ENCODE results near the gene SURF4. TPM values are rescaled to one million over a fixed set of nuclear protein-coding genes. Genes with fewer than 3 reads are reported as not detected.

Gene SURF4
- total RNA-seq, 1 experiment from 2014 or later = 134 TPM

DNA sequence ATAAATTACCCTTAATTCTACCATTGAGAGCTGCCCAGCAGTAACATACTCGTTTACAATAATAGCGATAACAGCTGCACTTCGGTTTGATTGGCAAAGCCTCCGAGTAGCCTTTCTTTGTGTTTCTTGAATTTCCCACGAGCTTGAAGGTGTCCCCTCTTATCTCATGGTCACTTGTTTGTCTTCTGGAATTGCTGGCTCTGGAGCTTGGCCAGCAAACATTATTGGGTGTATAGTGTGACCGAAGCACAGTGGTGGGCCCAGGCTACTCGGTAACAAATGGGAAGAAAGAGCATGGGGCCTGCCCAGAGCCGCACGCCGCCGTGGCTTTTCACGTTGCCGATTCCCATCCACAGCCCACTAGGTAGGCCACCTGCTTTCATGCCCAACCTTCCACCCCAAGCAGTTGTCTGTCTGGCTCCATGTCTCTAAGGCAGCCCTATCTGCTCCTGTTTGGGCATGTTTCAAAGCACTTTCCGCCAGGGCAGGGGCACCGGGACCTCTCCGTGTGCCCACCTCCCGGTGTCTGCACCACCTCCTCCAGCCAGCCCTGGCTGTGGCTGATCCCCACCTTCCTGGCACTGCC lies 9.0 kb upstream of the SURF4 start:
- no peak overlapping the region for H3K27ac ChIP-seq (ENCODE audit: low read depth, low read length)
- BruUV-seq (replicated peaks) = no TSS peak
- no peak for TF ChIP-seq EZH2 (IDR thresholded peaks at IDR 0.05)
- no peak for TF ChIP-seq POLR2A (IDR thresholded peaks at IDR 0.05; ENCODE audit: borderline replicate concordance, extremely low read depth, insufficient read depth, insufficient read length)
- TF ChIP-seq, protein P1, sequence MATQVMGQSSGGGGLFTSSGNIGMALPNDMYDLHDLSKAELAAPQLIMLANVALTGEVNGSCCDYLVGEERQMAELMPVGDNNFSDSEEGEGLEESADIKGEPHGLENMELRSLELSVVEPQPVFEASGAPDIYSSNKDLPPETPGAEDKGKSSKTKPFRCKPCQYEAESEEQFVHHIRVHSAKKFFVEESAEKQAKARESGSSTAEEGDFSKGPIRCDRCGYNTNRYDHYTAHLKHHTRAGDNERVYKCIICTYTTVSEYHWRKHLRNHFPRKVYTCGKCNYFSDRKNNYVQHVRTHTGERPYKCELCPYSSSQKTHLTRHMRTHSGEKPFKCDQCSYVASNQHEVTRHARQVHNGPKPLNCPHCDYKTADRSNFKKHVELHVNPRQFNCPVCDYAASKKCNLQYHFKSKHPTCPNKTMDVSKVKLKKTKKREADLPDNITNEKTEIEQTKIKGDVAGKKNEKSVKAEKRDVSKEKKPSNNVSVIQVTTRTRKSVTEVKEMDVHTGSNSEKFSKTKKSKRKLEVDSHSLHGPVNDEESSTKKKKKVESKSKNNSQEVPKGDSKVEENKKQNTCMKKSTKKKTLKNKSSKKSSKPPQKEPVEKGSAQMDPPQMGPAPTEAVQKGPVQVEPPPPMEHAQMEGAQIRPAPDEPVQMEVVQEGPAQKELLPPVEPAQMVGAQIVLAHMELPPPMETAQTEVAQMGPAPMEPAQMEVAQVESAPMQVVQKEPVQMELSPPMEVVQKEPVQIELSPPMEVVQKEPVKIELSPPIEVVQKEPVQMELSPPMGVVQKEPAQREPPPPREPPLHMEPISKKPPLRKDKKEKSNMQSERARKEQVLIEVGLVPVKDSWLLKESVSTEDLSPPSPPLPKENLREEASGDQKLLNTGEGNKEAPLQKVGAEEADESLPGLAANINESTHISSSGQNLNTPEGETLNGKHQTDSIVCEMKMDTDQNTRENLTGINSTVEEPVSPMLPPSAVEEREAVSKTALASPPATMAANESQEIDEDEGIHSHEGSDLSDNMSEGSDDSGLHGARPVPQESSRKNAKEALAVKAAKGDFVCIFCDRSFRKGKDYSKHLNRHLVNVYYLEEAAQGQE (IDR thresholded peaks at IDR 0.05; ENCODE audit: low read depth) = no peak
- no peak for TF ChIP-seq EGR1 (IDR thresholded peaks at IDR 0.05; ENCODE audit: low read depth)
- ChIA-PET CTCF (no interaction called here), POLR2A (no interaction called here), RAD21 (ENCODE audit: low non-redundant PET in 1 of 2, low total read pairs in 2 of 2, uncharacterized antibody in 2 of 2, unreplicated experiment in 2 of 2) (no interaction called here)
- H3K79me2 ChIP-seq (ENCODE audit: insufficient read depth, low read length) = no peaks in the 10 kb centered on the region
- H3K36me3 ChIP-seq (ENCODE audit: control insufficient read depth in 1 of 2, insufficient read depth in 2 of 2, low read length in 2 of 2) = no peaks in the 10 kb centered on the region
- no peaks in the 10 kb centered on the region for H4K20me1 ChIP-seq (ENCODE audit: insufficient read depth)
- intact Hi-C loops (cut with micrococcal nuclease) = no loop called here
- H3K9ac ChIP-seq (ENCODE audit: low read length) = no peak overlapping the region
- no peak overlapping the region for H3K4me2 ChIP-seq (ENCODE audit: low read length)
- peaks cover 0 to 10% of the 10 kb centered on the region in 2 experiments; a peak in 1 of 4 replicates for H3K9me3 ChIP-seq (ENCODE audit: control insufficient read depth in 1 of 2, insufficient read depth in 1 of 2, low read depth in 1 of 2, low read length in 2 of 2)
- no peak for ATAC-seq
- no peak overlapping the region for H2AFZ ChIP-seq (ENCODE audit: low read depth, low read length, poor library complexity, severe bottlenecking)
- H3K27me3 ChIP-seq (ENCODE audit: insufficient read depth, low read length) = no peaks in the 10 kb centered on the region
- no peaks in the 10 kb centered on the region for H3K9me2 ChIP-seq (ENCODE audit: insufficient read depth)
- no peaks in the 10 kb centered on the region for H3K4me1 ChIP-seq (ENCODE audit: control insufficient read depth in 1 of 2, insufficient read depth in 2 of 2, low read length in 2 of 2)
- no peak for DNase-seq (ENCODE audit: low read depth, low spot score)
- H3K4me3 ChIP-seq (replicated peaks in 1 of 2; ENCODE audit: low read depth in 1 of 2, low read length in 2 of 2) = no peak overlapping the region

- Histone ChIP-seq H3K4me3 (replicated peaks in 1 of 2; ENCODE audit: low read depth in 1 of 2, low read length in 2 of 2) (no peak overlapping the region), H3K4me2 (ENCODE audit: low read length) (no peak overlapping the region), H2AFZ (ENCODE audit: low read depth, low read length, poor library complexity, severe bottlenecking) (no peak overlapping the region), H3K79me2 (ENCODE audit: insufficient read depth, low read length) (no peaks in the 10 kb centered on the region), H3K4me1 (ENCODE audit: control insufficient read depth in 1 of 2, insufficient read depth in 2 of 2, low read length in 2 of 2) (peaks cover under 1 to 3% of the 10 kb centered on the region in 2 experiments), H3K9me3 (ENCODE audit: control insufficient read depth in 1 of 2, insufficient read depth in 1 of 2, low read depth in 1 of 2, low read length in 2 of 2) (peaks cover 0 to 10% of the 10 kb centered on the region in 2 experiments; a peak in 1 of 4 replicates), H3K36me3 (ENCODE audit: control insufficient read depth in 1 of 2, insufficient read depth in 2 of 2, low read length in 2 of 2) (no peaks in the 10 kb centered on the region), H3K27ac (ENCODE audit: low read depth, low read length) (no peak overlapping the region), H3K9ac (ENCODE audit: low read length) (no peak overlapping the region), H4K20me1 (ENCODE audit: insufficient read depth) (no peaks in the 10 kb centered on the region), H3K9me2 (ENCODE audit: insufficient read depth) (no peaks in the 10 kb centered on the region), H3K27me3 (ENCODE audit: insufficient read depth, low read length) (no peaks in the 10 kb centered on the region)
- RAD21 ChIA-PET (ENCODE audit: low non-redundant PET in 1 of 2, low total read pairs in 2 of 2, uncharacterized antibody in 2 of 2, unreplicated experiment in 2 of 2) = no interaction called here
- intact Hi-C loops (cut with micrococcal nuclease) = no loop called here
- no peak for ATAC-seq
- BruUV-seq (replicated peaks) = no TSS peak
- TF ChIP-seq EZH2phosphoT487 (IDR thresholded peaks at IDR 0.05; ENCODE audit: borderline replicate concordance) = no peak
- no peak for TF ChIP-seq CEBPB (IDR thresholded peaks at IDR 0.05; ENCODE audit: low read depth)
- TF ChIP-seq MAX (IDR thresholded peaks at IDR 0.05) = no peak
- TF ChIP-seq SP1 (IDR thresholded peaks at IDR 0.05; ENCODE audit: low read depth) = no peak
- no peak for TF ChIP-seq EGR1 (IDR thresholded peaks at IDR 0.05; ENCODE audit: low read depth)
- no peak for TF ChIP-seq CBX3 (IDR thresholded peaks at IDR 0.05; ENCODE audit: low read depth)
- TF ChIP-seq YY1 (IDR thresholded peaks at IDR 0.05; ENCODE audit: extremely low read depth, insufficient replicate concordance, low read depth, low read length) = no peak
- no peak for TF ChIP-seq SRF (IDR thresholded peaks at IDR 0.05; ENCODE audit: low read depth)
- DNase-seq (ENCODE audit: low read depth, low spot score) = no peak
- POLR2A ChIA-PET = no interaction called here
- CTCF ChIA-PET = no interaction called here
These were observed 7.6 kb upstream of the SURF4 start for GRCh38 chr9:133383438-133383837.

Data from HCT116 (cell line).